ENCODE data around the gene TARS2.
A peak's percentile ranks its signal among the peaks of the same experiment; 100 is the strongest.

Gene TARS2

DNA sequence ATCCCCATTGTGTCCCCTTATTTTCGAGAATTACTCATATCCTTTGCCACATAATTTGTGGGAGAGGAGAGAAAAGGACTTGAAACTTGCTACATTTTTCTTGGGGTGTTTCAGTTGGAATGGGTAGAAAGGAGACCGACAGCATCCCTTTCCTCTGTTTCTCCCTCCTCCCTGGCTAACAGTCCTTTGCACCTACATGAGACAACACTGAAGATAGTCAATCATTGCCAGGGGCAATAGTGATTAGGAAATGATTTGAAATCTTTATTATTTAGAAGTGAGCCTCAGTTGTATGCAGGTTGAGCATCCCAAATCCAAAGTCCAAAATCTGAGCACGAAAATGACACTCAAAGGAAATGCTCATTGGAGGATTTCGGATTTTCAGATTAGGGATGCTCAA, 7.8 kb upstream of the TARS2 start:
- H3K4me3 ChIP-seq (ENCODE audit: control insufficient read depth, low read depth, low read length): no peak overlapping the region
- DNase-seq (ENCODE audit: low read depth): no peak
- TF ChIP-seq CTCF (IDR thresholded peaks at IDR 0.05; ENCODE audit: control insufficient read depth, insufficient read depth, low read depth, low read length, missing control alignments): no peak

DNA sequence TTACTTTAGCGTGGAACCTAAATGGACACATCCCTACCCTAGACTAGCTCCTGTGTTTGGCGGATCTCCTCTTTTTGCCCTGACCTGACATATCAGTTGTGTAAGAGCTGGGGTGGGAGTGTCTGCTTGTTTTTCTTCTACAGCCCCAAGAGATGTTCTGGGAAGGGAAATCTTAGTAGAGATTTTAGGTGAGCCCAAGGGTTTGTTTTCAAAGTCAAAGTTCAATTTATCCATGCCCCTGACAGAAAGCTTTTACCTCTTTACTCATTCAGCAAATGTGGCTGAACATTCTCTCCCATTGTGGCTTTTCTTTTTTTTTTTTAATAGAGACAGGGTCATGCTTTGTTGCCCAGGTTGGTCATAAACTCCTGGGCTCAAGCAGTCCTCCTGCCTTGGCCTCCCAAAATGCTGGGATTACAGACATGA, 7.3 kb upstream of the TARS2 start:
- no peak for DNase-seq (ENCODE audit: low read depth)
- TF ChIP-seq CTCF (IDR thresholded peaks at IDR 0.05; ENCODE audit: control insufficient read depth, insufficient read depth, low read depth, low read length, missing control alignments): no peak
- no peak overlapping the region for H3K4me3 ChIP-seq (ENCODE audit: control insufficient read depth, low read depth, low read length)

DNA sequence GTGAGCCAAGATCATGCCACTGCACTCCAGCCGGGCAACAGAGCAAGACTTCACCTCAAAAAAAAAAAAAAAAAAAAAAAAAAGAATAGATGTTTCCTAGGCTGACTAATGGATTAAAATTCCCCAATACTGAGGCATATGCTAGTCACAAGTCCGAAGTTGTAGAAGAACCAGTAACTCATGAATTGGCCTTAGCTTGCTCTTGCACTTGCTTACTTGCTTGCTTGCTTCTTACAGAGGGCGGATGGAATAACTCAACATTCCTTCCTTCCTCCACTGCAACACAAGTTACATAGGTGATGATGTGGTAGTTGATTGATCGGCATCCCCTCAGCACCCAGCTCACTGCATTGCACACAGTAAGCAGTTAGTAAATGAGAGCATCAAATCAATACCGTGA, 2.8 kb upstream of the TARS2 start:
- DNase-seq (ENCODE audit: low read depth): no peak
- H3K4me3 ChIP-seq (ENCODE audit: control insufficient read depth, low read depth, low read length): no peak overlapping the region
- TF ChIP-seq CTCF (IDR thresholded peaks at IDR 0.05; ENCODE audit: control insufficient read depth, insufficient read depth, low read depth, low read length, missing control alignments): no peak

DNA sequence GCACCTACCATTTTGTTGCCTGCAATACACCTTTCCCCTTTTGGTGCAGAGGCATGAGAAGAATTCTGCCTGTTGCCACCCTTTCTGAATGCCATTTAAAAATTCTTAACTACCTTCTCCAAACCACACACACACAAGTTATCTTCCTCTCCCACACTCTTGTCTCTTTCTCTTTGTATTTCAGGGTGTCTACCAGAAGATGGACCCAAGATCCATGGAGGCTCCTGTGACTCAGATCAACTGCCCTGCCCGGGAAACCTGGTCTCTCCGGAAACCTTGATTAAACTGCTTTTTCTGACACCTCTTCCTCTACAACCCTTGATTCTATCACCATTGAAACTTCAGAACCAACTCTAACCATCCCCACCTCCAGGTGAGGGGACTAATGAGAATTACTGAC, 2.4 kb upstream of the TARS2 start:
- peak; percentile 20 for DNase-seq (ENCODE audit: low read depth)
- H3K4me3 ChIP-seq (ENCODE audit: control insufficient read depth, low read depth, low read length): no peak overlapping the region
- peak; percentile 64 for TF ChIP-seq CTCF (IDR thresholded peaks at IDR 0.05; ENCODE audit: control insufficient read depth, insufficient read depth, low read depth, low read length, missing control alignments)

GRCh38 chr1:150487763-150488115, 520 bp downstream of the TARS2 start:
- no peak for DNase-seq (ENCODE audit: low read depth)
- H3K4me3 ChIP-seq (ENCODE audit: control insufficient read depth, low read depth, low read length): peak overlapping the region; percentile 83
- no peak for TF ChIP-seq CTCF (IDR thresholded peaks at IDR 0.05; ENCODE audit: control insufficient read depth, insufficient read depth, low read depth, low read length, missing control alignments)

DNA sequence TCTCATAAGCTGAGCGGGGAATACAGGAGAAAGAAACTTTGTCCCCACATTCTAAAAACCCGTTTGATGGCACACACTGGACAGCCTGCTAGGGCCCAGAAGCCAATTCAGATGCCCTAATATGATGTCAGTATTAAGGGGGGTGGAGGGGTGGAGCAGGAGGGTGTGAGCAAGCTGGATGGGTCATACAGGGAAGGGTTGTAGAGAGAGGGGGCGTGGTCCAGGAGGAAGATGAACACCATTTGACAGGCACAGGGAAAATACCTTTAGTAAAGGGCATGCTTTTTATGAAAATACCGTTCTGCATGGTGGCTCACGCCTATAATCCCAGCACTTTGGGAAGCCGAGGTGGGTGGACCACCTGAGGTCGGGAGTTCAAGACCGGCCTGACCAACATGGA, 6.0 kb downstream of the TARS2 start:
- no peak overlapping the region for H3K4me3 ChIP-seq (ENCODE audit: control insufficient read depth, low read depth, low read length)
- no peak for DNase-seq (ENCODE audit: low read depth)

More for the DNA sequence above, 6.0 kb downstream of the TARS2 start:
- no peak for TF ChIP-seq CTCF (IDR thresholded peaks at IDR 0.05; ENCODE audit: control insufficient read depth, insufficient read depth, low read depth, low read length, missing control alignments)
